NCI-H1694 treated with DMSO at 0.1 percent for 48 hours (cell line): ENCODE data around the gene IL1RAPL1.
"Not testable (repeated sequence)": the region's sequence is repeated elsewhere in the genome, so short reads cannot be mapped to it uniquely, and the experiment has no call there.

Experiments used
- DNase-seq: peaks from one replicate; lab custom pipeline; 2025; lab: John Stamatoyannopoulos, UW

The IL1RAPL1 gene

GRCh38 chrX:28787206-28787605 lies 200.0 kb downstream of the IL1RAPL1 start:
- DNase-seq, result no peak

GRCh38 chrX:28800671-28801070 lies 213.4 kb downstream of the IL1RAPL1 start:
- not testable (repeated sequence) for DNase-seq

GRCh38 chrX:28802625-28803024 lies 215.4 kb downstream of the IL1RAPL1 start:
- no peak for DNase-seq

GRCh38 chrX:28835991-28836390 lies 248.7 kb downstream of the IL1RAPL1 start:
- DNase-seq, result no peak

- no peak for DNase-seq
Observed at GRCh38 chrX:28843817-28844216, 256.6 kb downstream of the IL1RAPL1 start.

- DNase-seq, result no peak
Observed at GRCh38 chrX:28847423-28847822, 260.2 kb downstream of the IL1RAPL1 start.

- DNase-seq, result no peak
Observed at GRCh38 chrX:28848707-28849106, 261.5 kb downstream of the IL1RAPL1 start.

- no peak for DNase-seq
Observed at GRCh38 chrX:28850955-28851354, 263.7 kb downstream of the IL1RAPL1 start.

- no peak for DNase-seq
Observed at GRCh38 chrX:28851871-28852270, 264.6 kb downstream of the IL1RAPL1 start.

GRCh38 chrX:28854637-28855036 lies 267.4 kb downstream of the IL1RAPL1 start:
- DNase-seq, result no peak

- no peak for DNase-seq
Observed at GRCh38 chrX:28876408-28876807, 289.2 kb downstream of the IL1RAPL1 start.

- DNase-seq, result no peak
Observed at GRCh38 chrX:28876901-28877300, 289.7 kb downstream of the IL1RAPL1 start.

GRCh38 chrX:28880136-28880535 lies 292.9 kb downstream of the IL1RAPL1 start:
- DNase-seq, result no peak

GRCh38 chrX:28884823-28885222 lies 297.6 kb downstream of the IL1RAPL1 start:
- DNase-seq, result no peak

GRCh38 chrX:28888416-28888815 lies 301.2 kb downstream of the IL1RAPL1 start:
- DNase-seq, result no peak

GRCh38 chrX:28889591-28890090 lies 302.4 kb downstream of the IL1RAPL1 start:
- no peak for DNase-seq

GRCh38 chrX:28901637-28902036 lies 314.4 kb downstream of the IL1RAPL1 start:
- DNase-seq, result no peak

GRCh38 chrX:28910487-28910886 lies 323.2 kb downstream of the IL1RAPL1 start:
- no peak for DNase-seq

- DNase-seq, result no peak
Observed at GRCh38 chrX:28920153-28920943, 333.1 kb downstream of the IL1RAPL1 start.

GRCh38 chrX:28922106-28922505 lies 334.9 kb downstream of the IL1RAPL1 start:
- no peak for DNase-seq

GRCh38 chrX:28946846-28947245 lies 359.6 kb downstream of the IL1RAPL1 start:
- DNase-seq, result no peak

- no peak for DNase-seq
Observed at GRCh38 chrX:28960063-28960462, 372.8 kb downstream of the IL1RAPL1 start.

GRCh38 chrX:28966331-28966730 lies 379.1 kb downstream of the IL1RAPL1 start:
- DNase-seq, result no peak

- no peak for DNase-seq
Observed at GRCh38 chrX:28969126-28969525, 381.9 kb downstream of the IL1RAPL1 start.
